GM21515 (cell line): Measurements from ENCODE around the gene CTCF.

Source experiments
- ATAC-seq: cut with Tn5 transposase; IDR thresholded peaks from one replicate; pipeline ENCODE4 v1.9.1; 2021; ENCODE audit not compliant: unreplicated experiment

Gene CTCF

GRCh38 chr16:67651039-67651438 is 88.7 kb downstream of the CTCF start:
- no peak for ATAC-seq

- no peak for ATAC-seq
Observed at GRCh38 chr16:67651847-67652246, 89.5 kb downstream of the CTCF start.

- no peak for ATAC-seq
Observed at GRCh38 chr16:67652578-67653127, 90.3 kb downstream of the CTCF start.

- ATAC-seq = no peak
Observed at GRCh38 chr16:67653128-67653788, 90.9 kb downstream of the CTCF start.

GRCh38 chr16:67653789-67654402 is 91.6 kb downstream of the CTCF start:
- ATAC-seq = no peak

- ATAC-seq = no peak
Observed at GRCh38 chr16:67654403-67654911, 92.1 kb downstream of the CTCF start.

- no peak for ATAC-seq
Observed at GRCh38 chr16:67655363-67655762, 93.0 kb downstream of the CTCF start.

GRCh38 chr16:67656344-67657016 is 94.2 kb downstream of the CTCF start:
- no peak for ATAC-seq

- no peak for ATAC-seq
Observed at GRCh38 chr16:67657017-67657608, 94.8 kb downstream of the CTCF start.

- no peak for ATAC-seq
Observed at GRCh38 chr16:67657751-67658518, 95.6 kb downstream of the CTCF start.

- ATAC-seq = no peak
Observed at GRCh38 chr16:67658849-67659674, 96.7 kb downstream of the CTCF start.

GRCh38 chr16:67659675-67660563 is 97.6 kb downstream of the CTCF start, which contains the start of gene ACD:
Gene ACD (minus strand): TSS chr16:67660260. CDS start chr16:67660220, 40 bp downstream.
- ATAC-seq = peak; percentile 45

GRCh38 chr16:67660564-67661028 is 98.3 kb downstream of the CTCF start, which contains the start of gene PARD6A:
Gene PARD6A (plus strand): TSS chr16:67660960. CDS start chr16:67661039, 79 bp downstream.
- ATAC-seq = peak; percentile 75

GRCh38 chr16:67661101-67661761 is 98.9 kb downstream of the CTCF start:
- ATAC-seq = no peak

GRCh38 chr16:67661886-67662652 is 99.7 kb downstream of the CTCF start:
- no peak for ATAC-seq

GRCh38 chr16:67662653-67663010 is 100.3 kb downstream of the CTCF start:
- ATAC-seq = no peak
